Activated gamma-delta T cell (primary cell): ENCODE results near the gene COL27A1.

Experiments
- DNase-seq: peaks from one replicate; lab custom pipeline; 2025; lab: John Stamatoyannopoulos, UW

COL27A1 gene

GRCh38 chr9:114272739-114273431, 117.5 kb downstream of the COL27A1 start:
- no peak for DNase-seq

DNA sequence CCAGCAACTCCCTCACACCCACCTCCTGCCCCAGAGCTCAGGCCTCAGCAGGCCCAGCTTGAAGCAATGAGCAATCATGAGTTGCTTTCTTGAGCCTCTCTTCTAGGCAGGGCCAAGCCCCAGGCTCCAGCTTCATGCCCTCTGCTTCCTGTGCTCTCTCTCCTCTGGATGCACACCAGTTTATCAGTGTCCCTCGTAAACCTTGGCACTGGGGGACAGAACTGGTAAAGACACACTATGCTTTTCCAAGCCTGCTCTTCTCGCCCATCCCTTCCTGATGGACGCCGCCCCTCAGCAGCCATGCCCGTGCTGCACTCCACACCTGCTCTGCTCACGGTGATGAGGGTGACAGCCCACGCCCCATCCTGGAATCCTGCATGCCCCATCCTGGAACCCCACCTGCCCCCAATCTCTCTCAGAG, 118.1 kb downstream of the COL27A1 start:
- no peak for DNase-seq

DNA sequence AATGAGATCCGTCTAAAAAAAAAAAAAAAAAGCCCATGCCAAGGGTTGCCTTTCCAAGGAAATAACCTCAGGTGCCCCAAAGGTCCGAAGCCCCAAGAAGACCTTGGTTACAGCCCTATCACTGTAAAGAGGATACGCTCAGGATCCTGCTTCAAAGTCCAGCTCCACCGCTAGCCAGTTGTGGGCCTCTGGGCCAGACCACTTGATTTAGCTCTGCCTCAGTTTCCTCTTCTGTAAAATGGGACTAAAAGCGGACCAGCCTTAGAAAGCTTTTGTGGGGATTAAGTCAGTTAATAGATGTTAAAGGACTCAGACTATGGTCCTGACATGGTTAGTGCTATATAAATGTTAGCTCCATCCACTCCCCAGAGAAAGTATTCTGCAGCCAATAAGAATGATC, 118.9 kb downstream of the COL27A1 start:
- no peak for DNase-seq

GRCh38 chr9:114275246-114276004, 120.1 kb downstream of the COL27A1 start:
- no peak for DNase-seq

DNA sequence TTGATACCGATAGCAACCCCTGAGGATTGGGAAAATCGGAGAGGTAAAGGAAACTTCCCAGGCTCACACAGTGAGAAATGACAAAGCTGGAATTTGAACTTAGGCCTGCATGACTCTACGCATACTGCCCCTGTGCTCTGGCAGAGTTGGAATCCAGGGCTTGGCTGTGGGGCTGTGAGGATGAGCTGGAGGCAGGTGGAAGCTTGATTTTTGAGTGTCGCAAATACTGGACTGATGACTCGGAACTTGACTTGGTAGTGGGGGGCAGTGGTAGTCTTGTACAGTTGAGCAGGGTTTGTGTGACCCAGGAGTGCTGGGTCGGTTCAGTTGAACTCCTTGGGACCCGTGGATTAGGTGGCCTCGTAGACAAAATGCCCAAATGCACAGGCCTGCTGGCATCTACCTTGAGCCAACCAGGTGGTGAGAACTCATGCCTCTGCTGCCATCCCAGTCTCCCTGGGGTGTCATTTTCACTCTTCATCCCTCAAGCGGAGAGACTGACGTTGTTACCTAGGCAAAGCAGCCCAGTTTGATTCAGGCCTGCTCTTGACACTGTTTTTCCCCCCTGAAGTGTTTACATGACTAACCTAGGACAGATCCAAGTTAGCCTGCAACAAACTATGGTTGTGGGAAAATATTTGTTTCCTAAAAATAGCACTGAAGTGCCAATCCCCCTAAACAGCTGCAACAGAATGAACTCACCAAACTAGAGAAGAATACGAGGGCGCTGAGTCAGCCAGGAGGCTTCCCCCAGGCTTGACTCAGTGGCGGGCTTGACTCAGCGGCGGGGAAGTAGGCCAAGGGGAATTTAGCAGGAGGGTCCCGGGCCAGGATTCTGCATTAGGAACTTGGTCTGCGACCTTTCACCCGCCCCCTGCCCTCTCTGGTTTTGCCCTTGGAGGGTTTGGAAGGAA, 121.8 kb downstream of the COL27A1 start:
- no peak for DNase-seq

DNA sequence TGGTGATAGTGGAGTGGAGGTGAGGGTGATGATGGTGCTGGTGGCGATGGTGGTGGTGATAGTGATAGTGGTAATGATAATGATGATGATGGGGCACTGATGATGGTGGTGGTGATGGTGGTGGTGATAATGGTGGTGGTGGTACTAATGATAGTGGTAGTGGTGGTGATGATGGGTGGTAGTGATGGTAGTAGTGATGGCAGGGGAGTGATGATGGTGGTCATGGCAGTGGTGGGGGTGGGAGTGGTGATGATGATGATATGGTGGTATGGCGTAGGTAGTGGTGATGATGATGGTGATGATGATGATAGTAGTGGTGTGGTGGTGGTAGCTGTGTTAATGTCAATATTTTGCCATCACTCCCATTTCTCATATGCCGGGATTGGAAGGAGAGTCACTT, 123.0 kb downstream of the COL27A1 start:
- DNase-seq = no peak

DNA sequence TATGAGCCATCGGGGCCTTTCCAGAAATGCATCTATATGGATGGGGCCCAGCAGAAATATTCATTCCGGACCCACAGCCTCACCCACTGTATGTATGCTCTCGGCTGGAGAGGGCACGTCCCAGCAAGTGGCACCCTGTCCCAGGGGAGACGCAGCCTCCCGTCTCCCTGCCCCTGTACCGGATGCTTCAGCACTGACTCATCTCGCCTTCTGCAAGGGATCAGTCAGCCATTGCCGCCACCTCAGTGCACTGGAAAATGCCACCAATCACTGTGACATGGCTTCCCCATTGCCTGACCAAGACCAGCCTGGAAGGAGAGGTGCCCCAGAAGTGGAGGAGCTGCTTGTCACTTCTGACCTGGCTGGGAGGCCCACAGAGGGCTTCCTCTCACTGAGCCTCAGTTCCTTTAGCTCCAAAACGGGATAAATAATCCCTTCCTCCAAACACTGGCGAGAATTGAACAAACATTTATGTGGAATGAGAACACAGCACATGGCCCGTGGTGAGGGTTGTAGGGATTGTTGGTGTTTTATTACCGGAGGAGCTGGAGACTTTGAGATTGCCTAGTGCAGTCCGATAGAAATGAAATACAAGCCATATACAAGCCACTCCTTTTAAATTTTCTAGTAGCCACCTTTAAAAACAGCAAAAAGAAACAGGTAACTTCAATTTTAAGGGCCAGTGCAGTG, 123.7 kb downstream of the COL27A1 start:
- no peak for DNase-seq

GRCh38 chr9:114279693-114280092, 124.4 kb downstream of the COL27A1 start:
- DNase-seq = no peak

DNA sequence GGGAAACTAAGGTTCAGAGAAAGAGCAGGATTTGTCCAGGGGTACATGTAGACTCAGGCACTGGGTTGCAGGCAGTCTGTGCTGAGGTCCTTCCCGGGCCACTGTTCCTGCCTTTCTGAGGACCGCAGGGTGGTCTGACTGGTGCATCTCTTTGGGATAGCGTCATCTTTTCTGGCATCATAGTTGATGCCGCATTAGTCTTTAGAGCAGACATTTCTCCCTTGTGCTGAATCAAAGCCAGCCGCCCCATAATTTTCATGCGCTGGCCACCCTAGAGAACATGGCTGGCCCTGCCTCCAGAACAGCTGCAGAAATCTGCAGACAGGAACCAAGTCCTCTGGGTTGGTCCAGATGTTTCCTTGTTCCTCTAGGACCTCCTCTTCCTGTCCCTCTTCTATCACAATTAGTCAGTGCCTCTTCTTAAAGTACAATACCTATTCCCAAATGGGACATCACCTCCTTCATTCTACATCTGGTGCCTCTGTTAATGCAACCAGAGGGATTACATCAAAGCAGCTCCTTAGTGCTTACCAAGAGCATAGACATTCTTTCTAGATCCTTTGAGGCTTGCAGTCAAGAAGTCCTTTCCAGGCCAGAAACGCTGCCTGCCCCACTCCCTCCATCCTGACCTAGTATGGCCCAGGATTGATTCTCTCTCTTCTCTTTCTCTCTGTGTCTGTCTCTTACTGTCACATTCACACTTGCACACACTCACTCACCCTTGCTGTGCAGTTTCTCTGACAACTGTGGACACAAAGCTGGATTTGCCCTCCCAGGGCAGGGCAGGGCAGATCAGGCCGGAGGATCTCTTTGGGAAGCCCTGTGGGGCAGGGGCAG, 125.5 kb downstream of the COL27A1 start:
- DNase-seq = no peak

DNA sequence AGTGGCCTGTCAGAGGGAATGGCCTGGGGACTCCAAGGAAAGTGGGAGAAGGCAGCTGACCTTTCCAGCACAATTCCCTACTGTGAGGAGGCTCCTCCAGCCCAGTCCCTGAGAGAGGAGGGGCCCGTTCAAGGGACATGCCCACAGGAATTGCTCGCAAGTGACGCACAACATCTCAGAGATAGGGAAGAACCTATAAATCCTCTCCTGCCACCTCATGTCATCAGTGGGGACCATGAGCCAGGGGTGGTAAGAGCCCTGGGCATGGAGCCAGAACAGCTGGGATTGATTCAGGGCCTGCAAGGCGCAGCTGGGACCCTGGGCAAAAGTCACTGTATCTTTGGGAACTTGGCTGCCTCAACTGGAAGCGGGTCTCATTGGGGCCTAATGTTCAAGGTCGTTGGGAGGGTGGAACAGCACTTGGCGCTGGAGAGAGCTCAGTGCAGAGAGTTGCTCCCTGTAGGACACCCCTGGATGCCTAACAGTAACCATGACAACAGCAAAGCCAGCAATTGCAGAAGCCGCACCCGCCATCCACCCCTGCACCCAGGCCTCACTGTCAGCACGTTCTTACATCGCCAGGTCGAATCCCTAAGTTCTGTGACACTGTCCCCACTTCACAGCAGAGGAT, 126.3 kb downstream of the COL27A1 start:
- DNase-seq = no peak

GRCh38 chr9:114282104-114282485, 126.8 kb downstream of the COL27A1 start:
- DNase-seq = no peak

DNA sequence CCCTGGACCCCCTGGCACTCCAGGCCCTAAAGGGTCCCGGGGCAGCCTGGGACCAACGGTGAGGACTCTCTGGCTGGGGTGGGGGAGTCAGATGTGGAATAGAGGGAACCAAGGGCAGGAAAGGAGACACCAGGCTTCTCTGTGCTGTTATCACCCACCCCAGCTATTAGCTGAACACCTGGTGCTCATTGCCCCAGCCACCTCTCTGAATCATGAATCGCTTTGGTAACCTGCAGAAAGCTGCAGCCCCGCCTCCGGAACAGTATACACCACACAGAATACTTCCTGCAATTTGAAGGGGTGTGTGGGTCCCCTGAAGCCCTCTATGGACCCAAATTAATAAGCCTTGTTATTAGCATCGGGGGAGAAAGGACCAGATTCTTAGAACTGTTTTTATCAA, 127.2 kb downstream of the COL27A1 start:
- no peak for DNase-seq

- DNase-seq = no peak
Observed at GRCh38 chr9:114282926-114283325, 127.6 kb downstream of the COL27A1 start.

GRCh38 chr9:114283551-114284111, 128.3 kb downstream of the COL27A1 start:
- DNase-seq = no peak

- DNase-seq = no peak
Observed at GRCh38 chr9:114284316-114285060, 129.2 kb downstream of the COL27A1 start.

DNA sequence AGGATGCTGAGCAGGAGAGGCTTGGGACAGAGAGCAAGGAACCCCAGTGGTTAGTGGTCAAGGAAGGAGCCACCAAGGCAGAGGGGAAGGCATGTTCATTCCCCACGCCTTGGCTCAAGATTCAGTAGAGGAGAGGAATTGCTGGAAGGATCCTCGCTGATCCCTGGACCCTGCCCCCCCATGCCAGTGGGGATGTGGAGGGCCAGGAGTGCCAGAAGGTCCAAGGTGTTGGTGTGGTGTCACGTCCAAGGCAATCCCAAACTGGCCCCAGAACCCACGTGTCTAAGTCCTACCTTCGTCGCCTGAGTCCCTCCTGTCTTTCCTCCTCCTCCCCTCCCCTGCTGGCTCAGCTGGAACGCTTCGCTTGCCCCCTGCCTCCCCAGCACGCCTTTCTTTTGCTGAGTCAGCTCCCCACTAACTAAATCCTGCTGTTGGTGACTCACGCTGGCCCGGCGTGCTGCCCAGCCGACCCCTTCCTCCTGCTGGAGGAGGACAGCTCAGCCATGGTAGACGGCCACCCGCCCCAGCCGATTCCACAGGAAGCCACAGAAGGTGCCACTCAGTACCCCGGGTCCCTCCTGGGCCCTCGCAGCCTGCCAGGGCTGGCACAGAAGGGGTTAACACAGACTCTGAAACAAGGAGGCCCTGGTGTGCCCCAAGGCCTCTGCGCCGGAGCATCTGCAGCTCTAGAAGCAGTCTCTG, 130.0 kb downstream of the COL27A1 start:
- no peak for DNase-seq

- DNase-seq = no peak
Observed at GRCh38 chr9:114286146-114286679, 130.9 kb downstream of the COL27A1 start.

- no peak for DNase-seq
Observed at GRCh38 chr9:114287001-114287762, 131.8 kb downstream of the COL27A1 start.
